CD4-positive, CD25-positive, alpha-beta regulatory T cell (primary cell): Measurements from ENCODE around the gene METTL22. TPM values are rescaled to one million over a fixed set of nuclear protein-coding genes. Genes with fewer than 3 reads are reported as not detected.

Experiments used
- ATAC-seq, 2 donors: fragments of 150-1000 bp; cut with Tn5 transposase; one replicate each; pipeline ENCODE4 v1.10.0; 2021; ENCODE audit warnings: low read depth in 2 of 2, moderate number of reproducible peaks in 2 of 2, moderate library complexity in 1 of 2
- DNase-seq, 3 donors: peaks; one replicate each; pipeline versions ENCODE4 v3.0.0 to v3.0.0-alpha.2; 2012 to 2022; ENCODE audit warnings: mixed read lengths in 1 of 3
- H3K27ac ChIP-seq: one replicate; pipeline ENCODE4 v1.7.0; 2013; ENCODE audit warnings: mild to moderate bottlenecking, low read length; ENCODE audit not compliant: insufficient read depth, poor library complexity, severe bottlenecking
- H3K27me3 ChIP-seq: one replicate; pipeline ENCODE4 v1.7.0; 2013; ENCODE audit warnings: low read length; ENCODE audit not compliant: control insufficient read depth, insufficient read depth
- H3K36me3 ChIP-seq: one replicate; pipeline ENCODE4 v1.7.0; 2013; ENCODE audit warnings: mild to moderate bottlenecking, low read length, moderate library complexity; ENCODE audit not compliant: control insufficient read depth, insufficient read depth
- H3K4me1 ChIP-seq: 2 replicates; pipeline ENCODE4 v1.7.0; 2013; ENCODE audit warnings: mild to moderate bottlenecking, low read length; ENCODE audit not compliant: insufficient read depth, control insufficient read depth, poor library complexity, severe bottlenecking
- H3K4me3 ChIP-seq: one replicate; pipeline ENCODE4 v1.7.0; 2013; ENCODE audit warnings: low read depth, mild to moderate bottlenecking, low read length, moderate library complexity
- H3K9me3 ChIP-seq, 2 experiments: 1 replicate in 1 of 2; 2 replicates in 1 of 2; pipeline ENCODE4 v1.7.0; 2013; ENCODE audit warnings: low read length in 2 of 2, mild to moderate bottlenecking in 1 of 2, moderate library complexity in 1 of 2; ENCODE audit not compliant: control insufficient read depth in 2 of 2
- H3K27ac Mint-ChIP-seq, 3 donors: one replicate each; pipeline ENCODE4 v1.8.0; 2020 to 2022; ENCODE audit warnings: mild to moderate bottlenecking in 3 of 3, mixed read lengths in 3 of 3, moderate library complexity in 2 of 3
- H3K27me3 Mint-ChIP-seq: one replicate; pipeline ENCODE4 v1.8.0; 2022; ENCODE audit warnings: mild to moderate bottlenecking, mixed read lengths
- H3K36me3 Mint-ChIP-seq: one replicate; pipeline ENCODE4 v1.8.0; 2020; ENCODE audit warnings: mixed read lengths
- H3K4me1 Mint-ChIP-seq, 4 donors: one replicate each; pipeline ENCODE4 v1.8.0; 2020 to 2022; ENCODE audit warnings: mixed read lengths in 4 of 4, mild to moderate bottlenecking in 1 of 4
- H3K4me3 Mint-ChIP-seq, 4 donors: one replicate each; pipeline ENCODE4 v1.8.0; 2020 to 2022; ENCODE audit warnings: mild to moderate bottlenecking in 4 of 4, mixed read lengths in 4 of 4, moderate library complexity in 3 of 4
- H3K9me3 Mint-ChIP-seq, 7 donors: one replicate each; pipeline ENCODE4 v1.8.0; 2020 to 2022; ENCODE audit warnings: mixed read lengths in 7 of 7, mild to moderate bottlenecking in 3 of 7, moderate library complexity in 2 of 7
- polyA plus RNA-seq, 4 donors: library from polyadenylated mRNA; unstranded; fragments of 300-500 nt; fragmentation: Illumina TruSeq; gene quantifications; one replicate each; pipeline ENCODE4 v1.2.3, GENCODE V29; 2021
- total RNA-seq: library from RNA; stranded (reverse); gene quantifications from one replicate; pipeline ENCODE4 v1.2.3, GENCODE V29; 2022

METTL22 gene
- 27.1 TPM for total RNA-seq
- polyA plus RNA-seq: 1 to 10 TPM; 7.6 to 9.4 (median 8.0) TPM

- H3K9me3 ChIP-seq: no peaks in the 10 kb centered on the region
- peaks cover 26% of the 10 kb centered on the region for H3K27me3 Mint-ChIP-seq
- H3K27ac Mint-ChIP-seq: peak within 1 kb of the TSS; percentile 21 to 93 (median 85)
- ATAC-seq (peak; percentile 89 to 93), DNase-seq (peak; percentile 89 to 90 (median 89))
- H3K9me3 Mint-ChIP-seq: no peaks in the 10 kb centered on the region
- peaks cover 13% of the 10 kb centered on the region for H3K4me1 ChIP-seq
- peaks cover 6% of the 10 kb centered on the region for H3K36me3 Mint-ChIP-seq
- peak within 1 kb of the TSS; percentile 96 for H3K4me3 ChIP-seq
- H3K4me3 Mint-ChIP-seq: peak within 1 kb of the TSS; percentile 92 to 96 (median 94)
- H3K36me3 ChIP-seq: peaks cover 15% of the 10 kb centered on the region
- peak within 1 kb of the TSS; percentile 65 for H3K27ac ChIP-seq
- peaks cover 8 to 36% (median 19%) of the 10 kb centered on the region in 4 donors for H3K4me1 Mint-ChIP-seq
- H3K27me3 ChIP-seq: no peaks in the 10 kb centered on the region
Observed at GRCh38 chr16:8621572-8622314, at the start of gene METTL22. METTL22 (plus strand) TSS chr16:8621698; CDS start chr16:8625666, 3,968 bp downstream.

- Mint-ChIP-seq H3K36me3 (no peaks in the 10 kb centered on the region), H3K9me3 (peaks cover 0 to 2% (median 0%) of the 10 kb centered on the region in 7 donors), H3K4me3 (no peak overlapping the region), H3K27me3 (peaks cover 29% of the 10 kb centered on the region), H3K27ac (peak overlapping the region in 2 of 3 donors; percentile 47 to 55), H3K4me1 (peaks cover 0 to 12% (median 7%) of the 10 kb centered on the region in 4 donors)
- H3K4me1 ChIP-seq: no peaks in the 10 kb centered on the region
- no peak for ATAC-seq
- H3K9me3 ChIP-seq: no peaks in the 10 kb centered on the region
- H3K27me3 ChIP-seq: peaks cover 3% of the 10 kb centered on the region
- no peak overlapping the region for H3K27ac ChIP-seq
- H3K36me3 ChIP-seq: no peaks in the 10 kb centered on the region
- DNase-seq: no peak
- no peak overlapping the region for H3K4me3 ChIP-seq
Observed at GRCh38 chr16:8572063-8572918, 49.2 kb upstream of the METTL22 start.

GRCh38 chr16:8572919-8573724 lies 48.4 kb upstream of the METTL22 start:
- Histone ChIP-seq H3K9me3 (no peaks in the 10 kb centered on the region), H3K4me3 (no peak overlapping the region), H3K27me3 (peaks cover 3% of the 10 kb centered on the region), H3K27ac (no peak overlapping the region), H3K36me3 (no peaks in the 10 kb centered on the region), H3K4me1 (no peaks in the 10 kb centered on the region)
- Mint-ChIP-seq H3K4me1 (peaks cover 0 to 5% (median under 1%) of the 10 kb centered on the region in 4 donors), H3K36me3 (no peaks in the 10 kb centered on the region), H3K27me3 (peaks cover 26% of the 10 kb centered on the region), H3K9me3 (peaks cover 0 to under 1% (median 0%) of the 10 kb centered on the region in 7 donors), H3K27ac (no peak overlapping the region), H3K4me3 (no peak overlapping the region)
- DNase-seq (peak in 1 of 3 donors; percentile 24), ATAC-seq (no peak)

GRCh38 chr16:8575399-8575798 lies 46.1 kb upstream of the METTL22 start:
- DNase-seq (no peak), ATAC-seq (no peak)
- peaks cover 3% of the 10 kb centered on the region for H3K27me3 ChIP-seq
- H3K4me3 Mint-ChIP-seq: no peak overlapping the region
- no peak overlapping the region for H3K27ac ChIP-seq
- no peaks in the 10 kb centered on the region for H3K9me3 ChIP-seq
- H3K36me3 ChIP-seq: no peaks in the 10 kb centered on the region
- no peaks in the 10 kb centered on the region for H3K4me1 ChIP-seq
- no peaks in the 10 kb centered on the region for H3K36me3 Mint-ChIP-seq
- no peak overlapping the region for H3K4me3 ChIP-seq
- peaks cover 0 to 2% (median 0%) of the 10 kb centered on the region in 4 donors for H3K4me1 Mint-ChIP-seq
- H3K9me3 Mint-ChIP-seq: no peaks in the 10 kb centered on the region
- no peak overlapping the region for H3K27ac Mint-ChIP-seq
- H3K27me3 Mint-ChIP-seq: peaks cover 26% of the 10 kb centered on the region

GRCh38 chr16:8576141-8577004 lies 45.1 kb upstream of the METTL22 start:
- H3K4me3 Mint-ChIP-seq: no peak overlapping the region
- DNase-seq (no peak), ATAC-seq (no peak)
- Histone ChIP-seq H3K9me3 (no peaks in the 10 kb centered on the region), H3K27me3 (peaks cover 3% of the 10 kb centered on the region), H3K4me3 (no peak overlapping the region), H3K4me1 (no peaks in the 10 kb centered on the region), H3K27ac (no peak overlapping the region), H3K36me3 (no peaks in the 10 kb centered on the region)
- H3K4me1 Mint-ChIP-seq: no peaks in the 10 kb centered on the region
- H3K9me3 Mint-ChIP-seq: no peaks in the 10 kb centered on the region
- H3K27ac Mint-ChIP-seq: peak overlapping the region in 1 of 3 donors; percentile 77
- H3K27me3 Mint-ChIP-seq: peaks cover 26% of the 10 kb centered on the region
- no peaks in the 10 kb centered on the region for H3K36me3 Mint-ChIP-seq

DNA sequence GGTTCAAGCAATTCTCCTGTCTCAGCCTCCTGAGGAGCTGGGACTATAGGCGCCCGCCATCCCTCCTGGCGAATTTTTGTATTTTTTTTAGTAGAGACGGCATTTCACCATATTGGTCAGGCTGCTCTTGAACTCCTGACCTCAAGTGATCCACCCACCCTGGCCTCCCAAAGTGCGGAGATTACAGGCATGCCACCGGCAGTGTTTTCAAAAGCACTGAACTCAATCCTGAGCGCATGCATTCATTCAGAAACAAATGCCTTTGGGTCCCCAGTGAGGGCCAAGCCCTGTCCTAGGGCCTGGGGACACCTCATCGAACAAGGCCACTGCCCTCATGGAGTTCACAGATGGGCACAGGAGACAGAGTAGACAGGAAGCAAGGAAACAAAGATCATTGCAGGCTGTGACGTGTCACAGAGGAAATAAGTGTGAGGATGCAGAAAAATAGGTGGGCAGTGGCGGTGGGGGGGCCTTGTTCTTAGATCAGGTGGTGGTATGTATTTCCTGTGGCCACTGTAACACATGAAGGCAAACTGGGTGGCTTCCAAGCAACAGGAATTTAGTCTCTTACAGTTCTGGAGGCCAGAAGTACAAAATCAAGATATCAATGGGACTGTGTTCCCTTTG lies 43.7 kb upstream of the METTL22 start:
- Mint-ChIP-seq H3K4me1 (peaks cover 0 to 3% (median 0%) of the 10 kb centered on the region in 4 donors), H3K4me3 (no peak overlapping the region), H3K36me3 (no peaks in the 10 kb centered on the region), H3K9me3 (no peaks in the 10 kb centered on the region), H3K27ac (no peak overlapping the region), H3K27me3 (peaks cover 22% of the 10 kb centered on the region)
- DNase-seq (no peak), ATAC-seq (no peak)
- H3K4me3 ChIP-seq: no peak overlapping the region
- H3K4me1 ChIP-seq: no peaks in the 10 kb centered on the region
- H3K9me3 ChIP-seq: no peaks in the 10 kb centered on the region
- H3K36me3 ChIP-seq: no peaks in the 10 kb centered on the region
- no peak overlapping the region for H3K27ac ChIP-seq
- peaks cover 3% of the 10 kb centered on the region for H3K27me3 ChIP-seq
